NCI-H128 (cell line): ENCODE data around the gene ALK.

Experiments used
- DNase-seq: peaks from one replicate; lab custom pipeline; 2025; ENCODE audit not compliant: unreplicated experiment; lab: John Stamatoyannopoulos, UW

The ALK gene

GRCh38 chr2:29544917-29545316 lies 376.5 kb downstream of the ALK start:
- no peak for DNase-seq

GRCh38 chr2:29544031-29544430 lies 377.4 kb downstream of the ALK start:
- DNase-seq = no peak

- no peak for DNase-seq
Observed at GRCh38 chr2:29535188-29535587, 386.2 kb downstream of the ALK start.

GRCh38 chr2:29532436-29532835 lies 388.9 kb downstream of the ALK start:
- DNase-seq = no peak

- no peak for DNase-seq
Observed at GRCh38 chr2:29531626-29532025, 389.8 kb downstream of the ALK start.

- DNase-seq = no peak
Observed at GRCh38 chr2:29530281-29530680, 391.1 kb downstream of the ALK start.

GRCh38 chr2:29528891-29529520 lies 392.4 kb downstream of the ALK start:
- no peak for DNase-seq

- no peak for DNase-seq
Observed at GRCh38 chr2:29528371-29528770, 393.0 kb downstream of the ALK start.

GRCh38 chr2:29527947-29528346 lies 393.4 kb downstream of the ALK start:
- DNase-seq = no peak

GRCh38 chr2:29526587-29527586 lies 394.5 kb downstream of the ALK start:
- no peak for DNase-seq

- DNase-seq = no peak
Observed at GRCh38 chr2:29525921-29526320, 395.5 kb downstream of the ALK start.

- DNase-seq = no peak
Observed at GRCh38 chr2:29524652-29525051, 396.7 kb downstream of the ALK start.

GRCh38 chr2:29522951-29523669 lies 398.3 kb downstream of the ALK start:
- no peak for DNase-seq

- no peak for DNase-seq
Observed at GRCh38 chr2:29520001-29520400, 401.4 kb downstream of the ALK start.

GRCh38 chr2:29519338-29519925 lies 402.0 kb downstream of the ALK start:
- DNase-seq = no peak

- no peak for DNase-seq
Observed at GRCh38 chr2:29518646-29519337, 402.6 kb downstream of the ALK start.

GRCh38 chr2:29518010-29518409 lies 403.4 kb downstream of the ALK start:
- no peak for DNase-seq

GRCh38 chr2:29517413-29517812 lies 404.0 kb downstream of the ALK start:
- no peak for DNase-seq

GRCh38 chr2:29516767-29517166 lies 404.6 kb downstream of the ALK start:
- DNase-seq = no peak

- DNase-seq = no peak
Observed at GRCh38 chr2:29509878-29510277, 411.5 kb downstream of the ALK start.

- no peak for DNase-seq
Observed at GRCh38 chr2:29509397-29509796, 412.0 kb downstream of the ALK start.
